ENCODE results near the gene WFDC2. TPM values are rescaled to one million over a fixed set of nuclear protein-coding genes. Genes with fewer than 3 reads are reported as not detected.

Gene WFDC2
- total and polyA plus RNA-seq, 2 donors (not counting 3 experiments of a cell fraction or from before 2014, with no cell fraction given) = not detected

GRCh38 chr20:45515147-45515913 is 45.8 kb downstream of the WFDC2 start, which contains the start of gene SPINT3:
TSS of gene SPINT3 (minus strand) at chr20:45515622. CDS start at chr20:45515608, 14 bp downstream.
- Histone ChIP-seq H3K9me1 (replicated peaks; ENCODE audit: control insufficient read depth, extremely low read depth, insufficient read depth, low read length) (no peaks in the 10 kb centered on the region), H4K20me1 (replicated peaks; ENCODE audit: control insufficient read depth, extremely low read depth, insufficient read depth, low read length) (no peaks in the 10 kb centered on the region), H3K79me2 (ENCODE audit: control insufficient read depth, insufficient read depth, low read length) (no peaks in the 10 kb centered on the region), H3K9ac (replicated peaks; ENCODE audit: extremely low read depth, insufficient read depth, low read length) (no peak within 1 kb of the TSS), H3K9me3 (replicated peaks; ENCODE audit: control insufficient read depth, insufficient read depth, low read length) (no peaks in the 10 kb centered on the region), H3K4me2 (ENCODE audit: insufficient read depth, low read length) (no peak within 1 kb of the TSS), H3K4me1 (ENCODE audit: control insufficient read depth, extremely low read depth, insufficient read depth, low read length) (no peaks in the 10 kb centered on the region), H3K27me3 (ENCODE audit: control insufficient read depth in 2 of 2, insufficient read depth in 2 of 2, low read length in 2 of 2) (no peaks in the 10 kb centered on the region), H3K36me3 (ENCODE audit: control insufficient read depth in 2 of 2, extremely low read depth in 1 of 2, insufficient read depth in 2 of 2, low read length in 2 of 2) (no peaks in the 10 kb centered on the region), H3K27ac (ENCODE audit: insufficient read depth, low read depth, low read length) (no peak within 1 kb of the TSS), H3K4me3 (replicated peaks in 1 of 3; ENCODE audit: insufficient read depth in 1 of 3, low read depth in 1 of 3, low read length in 3 of 3) (no peak within 1 kb of the TSS), H2AFZ (ENCODE audit: low read depth, low read length) (no peak within 1 kb of the TSS)
- dilution Hi-C loops (cut with MboI; ENCODE audit: extremely low pct_ligation_motif_present, low sequenced_read_pairs) (no loop called here), intact Hi-C loops (cut with micrococcal nuclease) (no loop called here)
- DNase-seq (ENCODE audit: low read depth, low spot score) (no peak), FAIRE-seq (no peak)
- no peak for TF ChIP-seq FOS (IDR thresholded peaks at IDR 0.05; ENCODE audit: borderline replicate concordance, insufficient read depth, low read length)
- no peak for TF ChIP-seq MYC (IDR thresholded peaks at IDR 0.05; ENCODE audit: low read depth, low read length)
- no peak for TF ChIP-seq EZH2 (IDR thresholded peaks at IDR 0.05; ENCODE audit: borderline replicate concordance, low read depth, low read length, severe bottlenecking)
- TF ChIP-seq POLR2A (IDR thresholded peaks at IDR 0.05; ENCODE audit: low read depth, low read length) = no peak
- no peak for TF ChIP-seq POLR2AphosphoS5 (IDR thresholded peaks at IDR 0.05; ENCODE audit: insufficient read depth, low read depth, low read length)
- TF ChIP-seq CTCF (IDR thresholded peaks at IDR 0.05; ENCODE audit: extremely low read depth in 1 of 2, insufficient read depth in 1 of 2, low read depth in 1 of 2, low read length in 2 of 2) = no peak
- TF ChIP-seq GATA2 (IDR thresholded peaks at IDR 0.05; ENCODE audit: insufficient read depth, insufficient read length, low read depth, low read length) = no peak
- no peak for TF ChIP-seq JUN (IDR thresholded peaks at IDR 0.05; ENCODE audit: borderline replicate concordance, insufficient read depth, insufficient read length, low read depth)
- no peak for TF ChIP-seq MAX (IDR thresholded peaks at IDR 0.05; ENCODE audit: insufficient read depth, insufficient read length)
- POLR2A ChIA-PET = no interaction called here
- BruUV-seq (replicated peaks) = no TSS peak
- CTCF ChIA-PET = no interaction called here

Data from endothelial cell of umbilical vein (primary cell).